ENCODE results near the gene TMEM72.
A peak's percentile ranks its signal among the peaks of the same experiment; 100 is the strongest.

The TMEM72 gene

GRCh38 chr10:44968091-44968490 lies 57.0 kb downstream of the TMEM72 start:
- no peak for DNase-seq (ENCODE audit: low read depth)

- no peak for DNase-seq (ENCODE audit: low read depth)
Measured at GRCh38 chr10:44968500-44969400, 57.6 kb downstream of the TMEM72 start.

- no peak for DNase-seq (ENCODE audit: low read depth)
Measured at GRCh38 chr10:44969854-44970253, 58.7 kb downstream of the TMEM72 start.

GRCh38 chr10:44970812-44971395 lies 59.8 kb downstream of the TMEM72 start:
- DNase-seq (ENCODE audit: low read depth), result no peak

- DNase-seq (ENCODE audit: low read depth), result no peak
Measured at GRCh38 chr10:44971434-44971833, 60.3 kb downstream of the TMEM72 start.

GRCh38 chr10:44971935-44972757 lies 61.0 kb downstream of the TMEM72 start:
- DNase-seq (ENCODE audit: low read depth), result no peak

- no peak for DNase-seq (ENCODE audit: low read depth)
Measured at GRCh38 chr10:44972874-44973306, 61.8 kb downstream of the TMEM72 start.

GRCh38 chr10:44973323-44974081 lies 62.4 kb downstream of the TMEM72 start:
- no peak for DNase-seq (ENCODE audit: low read depth)

GRCh38 chr10:44974082-44974627 lies 63.0 kb downstream of the TMEM72 start:
- DNase-seq (ENCODE audit: low read depth), result no peak

GRCh38 chr10:44974628-44975430 lies 63.7 kb downstream of the TMEM72 start:
- peak; percentile 79 for DNase-seq (ENCODE audit: low read depth)

- peak; percentile 65 for DNase-seq (ENCODE audit: low read depth)
Measured at GRCh38 chr10:44975431-44976331, 64.5 kb downstream of the TMEM72 start.

GRCh38 chr10:44976352-44977198 lies 65.4 kb downstream of the TMEM72 start:
- no peak for DNase-seq (ENCODE audit: low read depth)

GRCh38 chr10:44977287-44978212 lies 66.4 kb downstream of the TMEM72 start:
- DNase-seq (ENCODE audit: low read depth), result no peak

- no peak for DNase-seq (ENCODE audit: low read depth)
Measured at GRCh38 chr10:44978213-44978569, 67.1 kb downstream of the TMEM72 start.

- DNase-seq (ENCODE audit: low read depth), result peak; percentile 76
Measured at GRCh38 chr10:44978570-44979280, 67.6 kb downstream of the TMEM72 start, which contains the start of gene DEPP1. DEPP1 (minus strand) TSS chr10:44978809; CDS start chr10:44978030, 779 bp downstream.

GRCh38 chr10:44979281-44980191 lies 68.4 kb downstream of the TMEM72 start:
- DNase-seq (ENCODE audit: low read depth), result no peak
